ENCODE results near the gene EXO5.

DNA sequence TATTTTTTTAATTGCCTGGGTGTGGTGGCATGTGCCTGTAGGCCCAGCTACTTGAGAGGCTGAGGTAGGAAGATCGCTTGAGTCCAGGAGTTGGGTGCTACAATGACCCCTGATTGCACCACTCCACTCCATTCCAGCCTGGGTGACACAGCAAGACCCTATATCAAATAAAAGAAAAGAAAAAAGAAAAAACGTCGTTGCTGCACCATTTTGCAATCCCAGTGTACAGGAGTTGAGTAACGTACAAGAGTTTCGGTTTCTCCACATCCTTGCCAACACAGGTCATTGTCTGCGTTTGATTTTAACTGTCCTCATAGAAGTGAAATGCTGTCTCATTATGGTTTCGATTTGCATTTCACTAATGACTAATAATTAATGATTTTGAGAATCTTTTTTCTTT is 30.8 kb downstream of the EXO5 start:
- TF ChIP-seq, protein P1, sequence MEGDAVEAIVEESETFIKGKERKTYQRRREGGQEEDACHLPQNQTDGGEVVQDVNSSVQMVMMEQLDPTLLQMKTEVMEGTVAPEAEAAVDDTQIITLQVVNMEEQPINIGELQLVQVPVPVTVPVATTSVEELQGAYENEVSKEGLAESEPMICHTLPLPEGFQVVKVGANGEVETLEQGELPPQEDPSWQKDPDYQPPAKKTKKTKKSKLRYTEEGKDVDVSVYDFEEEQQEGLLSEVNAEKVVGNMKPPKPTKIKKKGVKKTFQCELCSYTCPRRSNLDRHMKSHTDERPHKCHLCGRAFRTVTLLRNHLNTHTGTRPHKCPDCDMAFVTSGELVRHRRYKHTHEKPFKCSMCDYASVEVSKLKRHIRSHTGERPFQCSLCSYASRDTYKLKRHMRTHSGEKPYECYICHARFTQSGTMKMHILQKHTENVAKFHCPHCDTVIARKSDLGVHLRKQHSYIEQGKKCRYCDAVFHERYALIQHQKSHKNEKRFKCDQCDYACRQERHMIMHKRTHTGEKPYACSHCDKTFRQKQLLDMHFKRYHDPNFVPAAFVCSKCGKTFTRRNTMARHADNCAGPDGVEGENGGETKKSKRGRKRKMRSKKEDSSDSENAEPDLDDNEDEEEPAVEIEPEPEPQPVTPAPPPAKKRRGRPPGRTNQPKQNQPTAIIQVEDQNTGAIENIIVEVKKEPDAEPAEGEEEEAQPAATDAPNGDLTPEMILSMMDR (IDR thresholded peaks at IDR 0.05 in 4 of 5, conservative IDR thresholded peaks at IDR 0.05 in 1 of 5): no peak
- TF ChIP-seq POLR2A (IDR thresholded peaks at IDR 0.05): no peak

Data from gastrocnemius medialis (tissue), 4 donors.